ENCODE results near the gene C1orf198. TPM values are rescaled to one million over a fixed set of nuclear protein-coding genes. Genes with fewer than 3 reads are reported as not detected.

The C1orf198 gene
- total and polyA plus RNA-seq, 2 of the 8 experiments (the other 6 are each of a cell fraction or from before 2014, with no cell fraction given), result 30.6 to 45.0 TPM

DNA sequence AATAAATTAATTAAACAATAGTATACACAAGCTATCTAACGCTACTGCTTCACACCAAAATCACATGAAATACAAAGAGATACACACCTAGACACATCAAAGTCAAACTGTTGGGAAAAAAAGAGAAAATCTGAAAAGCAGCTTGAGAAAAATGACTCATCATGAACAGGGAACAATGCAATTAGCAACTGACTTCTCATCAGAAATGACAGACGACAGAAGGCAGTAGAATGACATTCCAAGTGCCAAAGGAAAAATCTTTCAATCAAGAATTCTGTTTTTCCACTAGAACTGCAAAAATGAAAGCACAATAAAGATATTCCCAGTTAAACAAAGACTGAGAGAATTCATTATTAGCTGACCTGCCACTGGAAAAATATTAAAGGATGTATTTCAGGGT lies 63.9 kb downstream of the C1orf198 start:
- no peak overlapping the region for H3K9ac ChIP-seq (replicated peaks in 1 of 4; ENCODE audit: extremely low read depth in 1 of 4, low read depth in 3 of 4, low read length in 3 of 4)
- 82% methylated on average over 2 of the region's 2 CpGs; no CpG with 5 or more reads in 1 of the 2 experiments for WGBS, 2 experiments (ENCODE audit: extremely low coverage in 1 of 2, insufficient coverage in 1 of 2, insufficient read length in 1 of 2, insufficient replicate concordance in 2 of 2, low coverage in 1 of 2, low lambda C conversion rate in 2 of 2, missing lambda C conversion rate in 1 of 2)
- H3K4me1 ChIP-seq (replicated peaks in 1 of 4; ENCODE audit: control insufficient read depth in 3 of 4, insufficient read depth in 4 of 4, low read length in 3 of 4), result no peaks in the 10 kb centered on the region
- no peak overlapping the region for H3K23ac ChIP-seq (ENCODE audit: insufficient read length)
- H3K4ac ChIP-seq (replicated peaks; ENCODE audit: insufficient read length, low read depth, low read length), result no peak overlapping the region
- no peaks in the 10 kb centered on the region for H3K36me3 ChIP-seq (ENCODE audit: control insufficient read depth in 2 of 4, insufficient read depth in 4 of 4, low read length in 3 of 4)
- ChIA-PET POLR2A (ENCODE audit: partially characterized antibody) (no interaction called here), CTCF (ENCODE audit: partially characterized antibody) (no interaction called here)
- H3K14ac ChIP-seq (ENCODE audit: insufficient read length), result no peak overlapping the region
- H2BK20ac ChIP-seq (ENCODE audit: low read length), result no peak overlapping the region
- H2BK12ac ChIP-seq (ENCODE audit: low read depth, low read length), result no peak overlapping the region
- H2BK15ac ChIP-seq (ENCODE audit: low read length), result no peak overlapping the region
- no peaks in the 10 kb centered on the region; a peak in 1 of 7 replicates for H3K27me3 ChIP-seq (replicated peaks in 1 of 4; ENCODE audit: control insufficient read depth in 3 of 4, extremely low read depth in 1 of 4, insufficient read depth in 3 of 4, low read length in 3 of 4)
- no peak overlapping the region for H3K4me2 ChIP-seq (ENCODE audit: insufficient read depth in 1 of 2, low read depth in 2 of 2, low read length in 2 of 2)
- no peak for FAIRE-seq
- no peak overlapping the region for H2BK5ac ChIP-seq (ENCODE audit: low read depth, low read length)
- no peak overlapping the region for H3K27ac ChIP-seq (ENCODE audit: low read depth, low read length)
- H4K91ac ChIP-seq (replicated peaks; ENCODE audit: insufficient read length, low read length), result no peak overlapping the region
- no peaks in the 10 kb centered on the region for H3K79me2 ChIP-seq (ENCODE audit: control insufficient read depth in 1 of 2, insufficient read depth in 2 of 2, low read length in 2 of 2)
- H3K79me1 ChIP-seq (ENCODE audit: low read depth, low read length), result no peaks in the 10 kb centered on the region
- H4K5ac ChIP-seq (ENCODE audit: insufficient read length, low read depth, low read length), result no peak overlapping the region
- no peak for DNase-seq (ENCODE audit: low read depth in 1 of 2, low spot score in 2 of 2)
- H2AK5ac ChIP-seq (ENCODE audit: low read depth, low read length), result no peak overlapping the region
- no peak overlapping the region for H3K18ac ChIP-seq (ENCODE audit: extremely low read depth, low read length)
- no peaks in the 10 kb centered on the region for H4K20me1 ChIP-seq (replicated peaks in 1 of 2; ENCODE audit: control insufficient read depth in 1 of 2, insufficient read depth in 2 of 2, low read length in 2 of 2)
- no peaks in the 10 kb centered on the region for H3K9me3 ChIP-seq (ENCODE audit: insufficient read depth in 2 of 2, low read depth in 1 of 2, low read length in 1 of 2)
- no peak overlapping the region for H3K4me3 ChIP-seq (ENCODE audit: extremely low read depth in 1 of 4, insufficient read depth in 2 of 4, low read depth in 3 of 4, low read length in 4 of 4)
- H3K56ac ChIP-seq (replicated peaks; ENCODE audit: insufficient read length, low read depth, low read length), result no peak overlapping the region
- no peak overlapping the region for H4K8ac ChIP-seq (ENCODE audit: extremely low read depth, insufficient read depth, low read length)
- H2BK120ac ChIP-seq (replicated peaks; ENCODE audit: low read depth, low read length), result no peak overlapping the region
- H2AFZ ChIP-seq (ENCODE audit: low read length), result no peak overlapping the region
- no peaks in the 10 kb centered on the region for H3K23me2 ChIP-seq (ENCODE audit: low read depth, low read length)
- no peak for TF ChIP-seq GABPA (IDR thresholded peaks at IDR 0.05; ENCODE audit: borderline replicate concordance, insufficient read depth, low read length)
- no peak for TF ChIP-seq SP2 (IDR thresholded peaks at IDR 0.05; ENCODE audit: low read length)
